GM18907 (cell line): ENCODE results near the gene ACER2.
A peak's percentile ranks its signal among the peaks of the same experiment; 100 is the strongest.

Experiments used
- ATAC-seq: cut with Tn5 transposase; IDR thresholded peaks from one replicate; pipeline ENCODE4 v1.9.1; 2021; ENCODE audit warnings: mild to moderate bottlenecking, moderate library complexity; ENCODE audit not compliant: unreplicated experiment

Gene ACER2

DNA sequence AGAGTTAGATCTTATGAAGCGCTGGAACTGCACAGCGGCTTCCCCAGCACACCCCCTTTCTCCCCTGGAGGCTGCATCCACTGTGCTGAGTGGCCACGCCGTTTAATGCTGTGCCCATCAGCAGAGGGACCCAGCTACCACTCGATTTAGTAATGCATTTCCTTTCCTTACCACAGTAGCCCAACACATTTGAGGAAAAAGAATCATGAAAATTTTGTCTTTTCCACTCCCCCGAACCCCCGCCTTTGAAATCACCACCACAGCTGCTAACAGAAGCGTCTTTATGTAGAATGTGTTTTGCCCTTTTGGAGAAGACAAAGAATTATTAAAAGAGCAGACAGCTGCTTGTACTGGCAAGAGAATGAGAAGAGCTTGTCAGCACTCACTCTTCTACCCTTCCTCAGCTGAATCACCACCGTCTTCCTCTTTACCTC is 73.2 kb downstream of the ACER2 start:
- ATAC-seq = no peak

GRCh38 chr9:19484699-19485098 is 75.9 kb downstream of the ACER2 start:
- no peak for ATAC-seq

DNA sequence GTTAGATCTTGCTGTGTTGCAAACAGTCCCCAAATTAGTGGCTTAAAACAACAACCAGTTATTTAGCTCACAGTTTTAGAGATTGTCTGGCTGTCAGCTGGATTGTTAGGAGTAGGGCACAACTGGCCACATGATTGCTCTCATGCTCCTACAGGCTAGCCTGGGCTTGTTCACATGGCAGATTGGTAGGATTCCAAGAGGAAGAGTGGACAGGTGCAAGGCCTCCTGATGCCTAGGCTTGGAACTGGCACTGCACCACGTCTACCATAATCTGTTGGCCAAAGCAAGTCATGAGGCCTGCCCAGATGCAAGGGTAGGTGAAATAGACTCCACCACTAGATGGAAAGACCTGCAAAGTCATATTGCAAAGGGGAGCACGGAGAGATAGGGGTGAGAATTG is 76.4 kb downstream of the ACER2 start:
- ATAC-seq = no peak

DNA sequence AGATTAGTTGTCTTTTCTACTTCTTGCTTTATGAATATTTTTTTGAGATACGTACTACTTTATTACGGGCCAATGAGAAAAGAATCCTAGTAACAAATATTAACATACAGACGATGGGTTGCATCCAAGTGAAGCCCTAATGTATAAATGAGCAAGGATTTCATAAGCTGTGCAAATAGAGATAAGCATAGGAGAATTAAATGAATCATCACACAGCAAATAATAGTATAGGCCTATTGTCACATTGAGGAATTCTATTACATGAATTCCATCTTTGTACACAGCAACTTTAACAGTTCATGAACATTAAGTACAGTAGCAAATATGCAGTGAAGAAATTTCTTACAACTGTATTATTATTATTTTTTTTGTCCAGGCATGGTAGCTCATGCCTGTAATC is 78.0 kb downstream of the ACER2 start:
- no peak for ATAC-seq

GRCh38 chr9:19488721-19489120 is 79.9 kb downstream of the ACER2 start:
- ATAC-seq = no peak

GRCh38 chr9:19490269-19490668 is 81.5 kb downstream of the ACER2 start:
- no peak for ATAC-seq

GRCh38 chr9:19490828-19491227 is 82.0 kb downstream of the ACER2 start:
- ATAC-seq = no peak

DNA sequence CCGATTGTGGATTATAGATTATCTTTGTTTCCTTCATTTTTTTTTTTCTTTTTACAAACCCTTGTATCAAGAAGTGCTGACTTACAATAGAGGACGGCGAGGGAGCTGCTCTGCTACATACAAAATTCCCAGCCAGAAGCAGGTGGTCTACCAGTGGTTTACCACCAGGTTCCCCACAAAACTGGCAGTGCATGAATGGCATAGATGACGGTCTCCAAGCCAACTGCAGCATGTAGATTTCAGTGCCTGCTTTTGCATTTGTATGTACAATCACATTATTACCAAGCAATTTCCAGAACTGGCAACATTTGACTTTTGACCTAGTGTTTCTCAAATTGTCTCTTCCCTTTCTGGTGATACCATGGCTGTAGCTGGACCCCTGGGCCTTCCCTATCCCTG is 84.0 kb downstream of the ACER2 start:
- ATAC-seq = no peak

GRCh38 chr9:19493174-19493811 is 84.5 kb downstream of the ACER2 start:
- peak; percentile 83 for ATAC-seq

GRCh38 chr9:19493876-19494275 is 85.1 kb downstream of the ACER2 start:
- ATAC-seq = no peak

GRCh38 chr9:19495186-19496028 is 86.6 kb downstream of the ACER2 start:
- no peak for ATAC-seq

DNA sequence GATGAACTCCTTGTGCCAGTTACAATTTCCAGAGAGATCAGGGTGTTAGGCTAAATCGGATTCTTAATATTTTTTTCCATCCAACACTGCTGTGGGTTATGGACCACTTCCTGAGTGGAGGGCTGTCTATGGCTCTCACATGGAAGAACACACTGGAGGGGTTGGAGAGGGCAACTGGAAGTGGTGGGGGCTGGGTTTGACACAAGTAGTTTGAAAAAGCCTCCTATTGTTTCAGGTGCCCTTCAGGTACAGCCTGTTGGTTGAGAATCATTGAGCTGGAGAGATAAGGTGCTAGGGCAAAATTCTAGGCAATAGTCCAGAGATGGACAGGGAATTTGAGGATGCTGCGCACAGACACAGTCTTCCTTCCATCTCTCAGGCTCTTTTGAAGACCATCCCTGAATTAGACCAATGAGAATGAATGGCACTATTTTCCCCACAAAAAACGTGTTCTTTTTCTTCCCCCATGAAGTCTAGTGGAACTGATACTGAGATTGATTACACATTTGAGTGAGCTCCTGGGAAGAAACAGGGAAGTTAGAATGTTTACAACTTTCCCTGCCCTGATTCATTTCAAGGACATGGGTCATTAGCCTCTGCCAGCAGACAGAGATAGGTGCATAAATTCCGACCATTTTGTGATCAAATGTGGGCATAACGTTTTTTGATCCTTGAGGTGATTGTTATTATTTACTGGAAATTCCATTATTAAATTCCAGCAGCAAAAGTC is 87.7 kb downstream of the ACER2 start:
- no peak for ATAC-seq

DNA sequence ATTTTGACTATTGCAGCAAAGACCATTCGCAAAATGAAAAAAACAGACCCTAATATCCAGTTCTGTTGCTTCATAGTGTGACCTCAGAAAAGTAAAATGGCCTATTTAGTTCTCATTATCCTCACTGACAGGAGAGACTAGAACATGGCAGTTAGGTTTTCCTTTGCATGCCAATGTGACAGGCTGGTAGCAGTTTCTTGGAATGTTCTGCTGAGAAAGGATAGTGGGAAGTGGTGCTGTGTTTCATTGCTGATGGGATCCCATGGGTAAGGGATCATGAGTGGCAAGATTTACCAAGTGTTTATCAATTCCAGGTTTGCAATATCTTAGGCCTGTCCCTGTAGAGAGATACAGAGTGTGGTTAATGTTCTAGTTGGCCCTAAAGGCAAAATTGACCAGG is 88.5 kb downstream of the ACER2 start:
- no peak for ATAC-seq

GRCh38 chr9:19498015-19498414 is 89.2 kb downstream of the ACER2 start:
- no peak for ATAC-seq
